ENCODE measurements around the gene MTPN.

DNA sequence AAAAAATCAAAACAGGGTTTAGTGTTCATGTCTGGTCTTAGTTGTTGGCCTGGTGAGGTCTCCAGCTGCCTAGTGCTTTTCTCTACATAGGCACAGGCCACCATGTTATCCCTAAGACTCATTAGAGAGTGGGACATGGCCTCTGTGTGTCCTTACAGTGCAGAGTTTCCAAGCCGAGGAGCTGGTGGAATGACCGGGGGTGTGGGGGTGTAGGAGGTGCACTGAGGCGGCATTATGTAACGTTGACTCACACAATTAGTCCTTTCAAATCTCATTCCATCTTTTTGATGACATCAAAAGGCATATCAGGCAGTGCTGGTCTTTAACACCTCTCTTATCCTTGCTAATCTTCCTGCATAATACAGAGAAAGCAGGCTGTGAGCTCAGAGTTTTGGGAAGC is 71.3 kb downstream of the MTPN start:
- TF ChIP-seq, protein P1, sequence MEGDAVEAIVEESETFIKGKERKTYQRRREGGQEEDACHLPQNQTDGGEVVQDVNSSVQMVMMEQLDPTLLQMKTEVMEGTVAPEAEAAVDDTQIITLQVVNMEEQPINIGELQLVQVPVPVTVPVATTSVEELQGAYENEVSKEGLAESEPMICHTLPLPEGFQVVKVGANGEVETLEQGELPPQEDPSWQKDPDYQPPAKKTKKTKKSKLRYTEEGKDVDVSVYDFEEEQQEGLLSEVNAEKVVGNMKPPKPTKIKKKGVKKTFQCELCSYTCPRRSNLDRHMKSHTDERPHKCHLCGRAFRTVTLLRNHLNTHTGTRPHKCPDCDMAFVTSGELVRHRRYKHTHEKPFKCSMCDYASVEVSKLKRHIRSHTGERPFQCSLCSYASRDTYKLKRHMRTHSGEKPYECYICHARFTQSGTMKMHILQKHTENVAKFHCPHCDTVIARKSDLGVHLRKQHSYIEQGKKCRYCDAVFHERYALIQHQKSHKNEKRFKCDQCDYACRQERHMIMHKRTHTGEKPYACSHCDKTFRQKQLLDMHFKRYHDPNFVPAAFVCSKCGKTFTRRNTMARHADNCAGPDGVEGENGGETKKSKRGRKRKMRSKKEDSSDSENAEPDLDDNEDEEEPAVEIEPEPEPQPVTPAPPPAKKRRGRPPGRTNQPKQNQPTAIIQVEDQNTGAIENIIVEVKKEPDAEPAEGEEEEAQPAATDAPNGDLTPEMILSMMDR (conservative IDR thresholded peaks at IDR 0.05 in 1 of 2, IDR thresholded peaks at IDR 0.05 in 1 of 2; ENCODE audit: low read depth in 1 of 2, low read length in 2 of 2) = no peak
- TF ChIP-seq EZH2 (IDR thresholded peaks at IDR 0.05; ENCODE audit: low read length, missing control alignments) = no peak

Measured in fibroblast of lung (primary cell).